HepG2 (cell line): ENCODE measurements around the gene AXDND1. TPM values are rescaled to one million over a fixed set of nuclear protein-coding genes. Genes with fewer than 3 reads are reported as not detected.

Source experiments
- ADNP ChIP-seq: sonication (generic); formaldehyde crosslinking; IDR thresholded peaks from 2 replicates; pipeline ENCODE4 v1.4.0; 2020; ENCODE audit warnings: missing genetic modification reagents
- ARID5B ChIP-seq: IDR thresholded peaks from 2 replicates; pipeline ENCODE4 v1.4.0; 2020; ENCODE audit warnings: mild to moderate bottlenecking, missing genetic modification reagents
- BRD4 ChIP-seq: sonication (generic); formaldehyde crosslinking; IDR thresholded peaks from 2 replicates; pipeline ENCODE4 v1.4.0; 2020; ENCODE audit warnings: missing genetic modification reagents
- CEBPG ChIP-seq: IDR thresholded peaks from 2 replicates; pipeline ENCODE4 v1.6.1; 2016
- CENPX ChIP-seq: sonication (generic); formaldehyde crosslinking; IDR thresholded peaks from 2 replicates; pipeline ENCODE4 v1.9.0; 2021; ENCODE audit warnings: mild to moderate bottlenecking, missing genetic modification reagents, moderate library complexity
- DMTF1 ChIP-seq: sonication (generic); formaldehyde crosslinking; IDR thresholded peaks from 2 replicates; pipeline ENCODE4 v1.4.0; 2020; ENCODE audit warnings: mild to moderate bottlenecking, missing genetic modification reagents
- EZH2 ChIP-seq: conservative IDR thresholded peaks from 2 replicates; pipeline ENCODE4 v1.6.1; 2012; ENCODE audit warnings: mild to moderate bottlenecking, low read depth, low read length, moderate library complexity
- FOXC1 ChIP-seq: sonication (generic); formaldehyde crosslinking; IDR thresholded peaks from 2 replicates; pipeline ENCODE4 v1.8.0; 2022; ENCODE audit warnings: mild to moderate bottlenecking, missing genetic modification reagents, borderline replicate concordance
- HDAC1 ChIP-seq: sonication (generic); formaldehyde crosslinking; IDR thresholded peaks from 2 replicates; pipeline ENCODE4 v1.5.1; 2020; ENCODE audit warnings: mild to moderate bottlenecking, missing genetic modification reagents
- HNRNPUL1 ChIP-seq: fragments of 200-400 bp; formaldehyde crosslinking; IDR thresholded peaks from 2 replicates; pipeline ENCODE4 v1.6.1; 2017; ENCODE audit warnings: low read depth, mild to moderate bottlenecking, low read length, moderate library complexity
- IRX3 ChIP-seq: sonication (generic); formaldehyde crosslinking; IDR thresholded peaks from 2 replicates; pipeline ENCODE4 v1.8.1; 2023; ENCODE audit warnings: mild to moderate bottlenecking, low read depth, missing genetic modification reagents, borderline replicate concordance
- KDM5B ChIP-seq: sonication (generic); formaldehyde crosslinking; IDR thresholded peaks from 2 replicates; pipeline ENCODE4 v1.4.0; 2020; ENCODE audit warnings: missing genetic modification reagents, mild to moderate bottlenecking, borderline replicate concordance
- LCORL ChIP-seq, 2 experiments: fragments of 450-650 bp in 1 of 2; sonication (generic) in 1 of 2; formaldehyde crosslinking in 1 of 2; IDR thresholded peaks; 2 replicates each; pipeline versions ENCODE4 v1.5.0 to v1.6.1; 2017 to 2020; ENCODE audit warnings: antibody characterized with exemption in 1 of 2, missing genetic modification reagents in 1 of 2
- MAZ ChIP-seq, 2 experiments: sonication (generic) in 1 of 2; formaldehyde crosslinking in 1 of 2; IDR thresholded peaks; 2 replicates each; pipeline versions ENCODE4 v1.5.0 to v1.6.1; 2012 to 2020; ENCODE audit warnings: low read depth in 2 of 2, mild to moderate bottlenecking in 2 of 2, borderline replicate concordance in 1 of 2, improper control_type of control experiment in 1 of 2, low read length in 1 of 2, missing genetic modification reagents in 1 of 2, moderate library complexity in 1 of 2
- MED13 ChIP-seq: sonication (generic); formaldehyde crosslinking; IDR thresholded peaks from 2 replicates; pipeline ENCODE4 v1.5.0; 2020; ENCODE audit warnings: missing genetic modification reagents
- NPAS2 ChIP-seq: sonication (generic); formaldehyde crosslinking; IDR thresholded peaks from 2 replicates; pipeline ENCODE4 v1.8.0; 2022; ENCODE audit warnings: mild to moderate bottlenecking, missing genetic modification reagents, borderline replicate concordance
- TCF7L2 ChIP-seq: IDR thresholded peaks from 2 replicates; pipeline ENCODE4 v1.6.1; 2011; ENCODE audit warnings: mild to moderate bottlenecking, low read depth, low read length, moderate library complexity
- YEATS4 ChIP-seq: sonication (generic); formaldehyde crosslinking; IDR thresholded peaks from 2 replicates; pipeline ENCODE4 v1.4.0; 2020; ENCODE audit warnings: missing genetic modification reagents, borderline replicate concordance
- ZNF101 ChIP-seq: sonication (generic); formaldehyde crosslinking; IDR thresholded peaks from 2 replicates; pipeline ENCODE4 v1.4.0; 2020; ENCODE audit warnings: mild to moderate bottlenecking, low read depth, missing genetic modification reagents, borderline replicate concordance
- ZNF121 ChIP-seq: sonication (generic); formaldehyde crosslinking; IDR thresholded peaks from 2 replicates; pipeline ENCODE4 v1.5.0; 2020; ENCODE audit warnings: mild to moderate bottlenecking, missing genetic modification reagents
- ZNF17 ChIP-seq: sonication (generic); formaldehyde crosslinking; IDR thresholded peaks from 2 replicates; pipeline ENCODE4 v1.5.0; 2020; ENCODE audit warnings: mild to moderate bottlenecking, missing genetic modification reagents
- ZNF34 ChIP-seq: sonication (generic); formaldehyde crosslinking; IDR thresholded peaks from 2 replicates; pipeline ENCODE4 v1.4.0; 2020; ENCODE audit warnings: mild to moderate bottlenecking, missing genetic modification reagents, borderline replicate concordance
- ZNF644 ChIP-seq: IDR thresholded peaks from 2 replicates; pipeline ENCODE4 v1.6.1; 2016; ENCODE audit warnings: low read depth
- ZNF776 ChIP-seq: sonication (generic); formaldehyde crosslinking; IDR thresholded peaks from 2 replicates; pipeline ENCODE4 v1.4.0; 2020; ENCODE audit warnings: mild to moderate bottlenecking, missing genetic modification reagents
- ZSCAN29 ChIP-seq: sonication (generic); formaldehyde crosslinking; conservative IDR thresholded peaks from 2 replicates; pipeline ENCODE4 v1.4.0; 2020; ENCODE audit warnings: mild to moderate bottlenecking, missing genetic modification reagents
- polyA plus RNA-seq, 8 experiments: library from polyadenylated mRNA; depleted of rRNA in 3 of 8; stranded (reverse) in 7 of 8; unstranded in 1 of 8; fragments of >200 nt; fragmentation: Illumina TruSeq in 4 of 8; extraction: Trizol in 4 of 8; gene quantifications; 2 replicates each; pipeline versions ENCODE4 v1.2.1 to v1.2.3, GENCODE V29; 2011 to 2016; ENCODE audit warnings: low read depth in 4 of 8, missing spikeins in 1 of 8, mixed read lengths in 1 of 8; ENCODE audit not compliant: insufficient read depth in 1 of 8
- total RNA-seq, 5 experiments: library from RNA; depleted of rRNA; stranded (reverse); fragments of >200 nt; fragmentation: Illumina TruSeq; extraction: Trizol; gene quantifications; 2 replicates each; pipeline ENCODE4 v1.2.3, GENCODE V29; 2016; ENCODE audit warnings: low read depth in 1 of 5

The AXDND1 gene
- total and polyA plus RNA-seq, 2 of the 13 experiments (the other 11 are each of a cell fraction or from before 2014, with no cell fraction given), result 0.15 to 0.40 TPM

- TF ChIP-seq ZNF34 (no peak), EZH2 (no peak), TCF7L2 (no peak), KDM5B (CRISPR knock-in tag) (peak; percentile 48; the same call in 1 of the 2 replicates), LCORL (IDR thresholded peaks at IDR 0.05) (no peak), LCORL (CRISPR knock-in tag; IDR thresholded peaks at IDR 0.05) (peak; percentile 39; the same call in 1 of the 2 replicates), NPAS2 (CRISPR knock-in tag) (no peak), ZNF101 (no peak), ZNF776 (CRISPR knock-in tag) (no peak), DMTF1 (CRISPR knock-in tag) (no peak), ZNF644 (CRISPR knock-in tag) (no peak), ADNP (CRISPR knock-in tag) (no peak), ZNF121 (no peak; the same call in 1 of the 2 replicates), MED13 (CRISPR knock-in tag) (no peak), CEBPG (peak; percentile 88), IRX3 (peak; percentile 77; the same call in 1 of the 2 replicates), YEATS4 (CRISPR knock-in tag) (peak; percentile 57; the same call in 1 of the 2 replicates), ARID5B (CRISPR knock-in tag) (peak; percentile 40), HNRNPUL1 (no peak), ZNF17 (CRISPR knock-in tag) (no peak), CENPX (CRISPR knock-in tag) (no peak), ZSCAN29 (CRISPR knock-in tag) (no peak), FOXC1 (CRISPR knock-in tag) (peak; percentile 61; the same call in 1 of the 2 replicates), HDAC1 (peak; percentile 95), MAZ (IDR thresholded peaks at IDR 0.05; ENCODE audit: borderline replicate concordance, low read depth, low read length) (peak; percentile 18; the same call in 1 of the 2 replicates), MAZ (CRISPR knock-in tag; IDR thresholded peaks at IDR 0.05; ENCODE audit: low read depth) (no peak; the same call in 1 of the 2 replicates), BRD4 (no peak)
These were observed at the start of gene AXDND1 (continued) for GRCh38 chr1:179365342-179366092.
